SK-N-SH (cell line): ENCODE measurements around the gene ABL2. TPM values are rescaled to one million over a fixed set of nuclear protein-coding genes. Genes with fewer than 3 reads are reported as not detected.
A peak's percentile ranks its signal among the peaks of the same experiment; 100 is the strongest.

Experiments
- CTCF ChIA-PET: fragments of 300-600, 350-600 bp; formaldehyde crosslinking; extraction: SDS; loops from one replicate; lab custom pipeline; 2021; lab: Yijun Ruan, JAX
- POLR2A ChIA-PET: fragments of 350-600 bp; sonication (Branson Sonifier 250); formaldehyde crosslinking; extraction: SDS; loops from one replicate; lab custom pipeline; 2020; ENCODE audit warnings: antibody characterized with exemption, inconsistent platforms; lab: Yijun Ruan, JAX
- DNase-seq: peaks from one replicate; pipeline ENCODE4 v3.0.0; 2012
- H2AFZ ChIP-seq: fragments of 200-600 bp; sonication (generic); 2 replicates; pipeline ENCODE4 v1.8.1; 2016; ENCODE audit warnings: antibody characterized with exemption, mild to moderate bottlenecking, low read depth
- H3F3A ChIP-seq: fragments of 200-600 bp; sonication (generic); replicated peaks from 2 replicates; pipeline ENCODE3; 2016; ENCODE audit warnings: antibody characterized with exemption, mild to moderate bottlenecking; ENCODE audit not compliant: insufficient read depth
- H3K27ac ChIP-seq, 2 experiments: fragments of 200-500 bp in 1 of 2; fragments of 200-600 bp in 1 of 2; sonication (Bioruptor generic) in 1 of 2; sonication (generic), shearing (Covaris generic) in 1 of 2; 2 replicates each; pipeline versions ENCODE4 v1.5.1 to v1.6.1; 2014 to 2016; ENCODE audit warnings: low read depth in 2 of 2, inconsistent platforms in 1 of 2, low read length in 1 of 2, mild to moderate bottlenecking in 1 of 2, mixed read lengths in 1 of 2
- H3K27me3 ChIP-seq: fragments of 200-600 bp; sonication (generic), shearing (Covaris generic); 2 replicates; pipeline ENCODE4 v1.6.1; 2016; ENCODE audit warnings: mixed run types; ENCODE audit not compliant: insufficient read depth
- H3K36me3 ChIP-seq, 2 experiments: fragments of 200-500 bp in 1 of 2; fragments of 200-600 bp in 1 of 2; sonication (Bioruptor generic) in 1 of 2; sonication (generic) in 1 of 2; replicated peaks in 1 of 2; 2 replicates each; pipeline versions ENCODE3 to v1.5.1; 2014 to 2016; ENCODE audit warnings: low read length in 1 of 2, mild to moderate bottlenecking in 1 of 2; ENCODE audit not compliant: insufficient read depth in 2 of 2, control insufficient read depth in 1 of 2
- H3K4me1 ChIP-seq, 2 experiments: fragments of 200-500 bp in 1 of 2; fragments of 200-600 bp in 1 of 2; sonication (Bioruptor generic) in 1 of 2; sonication (generic), shearing (Covaris generic) in 1 of 2; 2 replicates each; pipeline versions ENCODE4 v1.5.1 to v1.6.1; 2014 to 2016; ENCODE audit warnings: low read depth in 1 of 2, low read length in 1 of 2, mixed run types in 1 of 2; ENCODE audit not compliant: insufficient read depth in 2 of 2, control insufficient read depth in 1 of 2
- H3K4me2 ChIP-seq: fragments of 200-600 bp; sonication (generic), shearing (Covaris generic); 2 replicates; pipeline ENCODE4 v1.6.1; 2017; ENCODE audit warnings: mixed run types
- H3K4me3 ChIP-seq, 2 experiments: fragments of 200-500 bp in 1 of 2; fragments of 200-600 bp in 1 of 2; sonication (Bioruptor generic) in 1 of 2; sonication (generic), shearing (Covaris generic) in 1 of 2; 2 replicates each; pipeline versions ENCODE4 v1.5.1 to v1.8.1; 2014 to 2016; ENCODE audit warnings: low read depth in 2 of 2, inconsistent platforms in 1 of 2, low read length in 1 of 2, mild to moderate bottlenecking in 1 of 2, mixed read lengths in 1 of 2, moderate library complexity in 1 of 2
- H3K79me2 ChIP-seq: fragments of 200-600 bp; sonication (generic); 2 replicates; pipeline ENCODE4 v1.8.1; 2017; ENCODE audit warnings: mild to moderate bottlenecking; ENCODE audit not compliant: insufficient read depth
- H3K9ac ChIP-seq: fragments of 200-600 bp; sonication (generic); 2 replicates; pipeline ENCODE4 v1.6.1; 2017; ENCODE audit warnings: mixed run types
- H3K9me2 ChIP-seq: fragments of 200-600 bp; sonication (generic); 2 replicates; pipeline ENCODE4 v1.6.1; 2017; ENCODE audit warnings: mixed run types
- H3K9me3 ChIP-seq: fragments of 200-600 bp; sonication (generic); 2 replicates; pipeline ENCODE4 v1.6.1; 2017; ENCODE audit warnings: mixed run types, mild to moderate bottlenecking, moderate library complexity
- H4K20me1 ChIP-seq: fragments of 200-600 bp; sonication (generic); 2 replicates; pipeline ENCODE4 v1.6.1; 2017; ENCODE audit warnings: mild to moderate bottlenecking, mixed run types; ENCODE audit not compliant: insufficient read depth
- CTCF ChIP-seq: fragments of 200-600 bp; sonication (generic); IDR thresholded peaks from 2 replicates; pipeline ENCODE4 v1.6.1; 2017; ENCODE audit warnings: antibody characterized with exemption, mild to moderate bottlenecking, moderate library complexity
- ELF1 ChIP-seq: IDR thresholded peaks from 2 replicates; pipeline ENCODE4 v1.4.0; 2012
- EP300 ChIP-seq, 2 experiments: IDR thresholded peaks; 2 replicates each; pipeline versions ENCODE4 v1.4.0 to v1.6.1; 2012; ENCODE audit warnings: borderline replicate concordance in 1 of 2, low read depth in 1 of 2, low read length in 1 of 2
- EZH2phosphoT487 ChIP-seq: fragments of 200-600 bp; sonication (generic); IDR thresholded peaks from 2 replicates; pipeline ENCODE4 v1.6.1; 2017; ENCODE audit warnings: low read depth, mixed run types, mild to moderate bottlenecking, antibody characterized with exemption, moderate library complexity, borderline replicate concordance
- FOXM1 ChIP-seq: IDR thresholded peaks from 2 replicates; pipeline ENCODE4 v1.4.0; 2012; ENCODE audit warnings: low read depth, mild to moderate bottlenecking
- GATA2 ChIP-seq: sonication (generic); formaldehyde crosslinking; IDR thresholded peaks from 2 replicates; pipeline ENCODE4 v1.5.0; 2020; ENCODE audit warnings: mild to moderate bottlenecking, missing genetic modification reagents
- JUND ChIP-seq: IDR thresholded peaks from 2 replicates; pipeline ENCODE4 v1.4.0; 2012
- MAX ChIP-seq: IDR thresholded peaks from 2 replicates; pipeline ENCODE4 v1.4.0; 2012; ENCODE audit warnings: low read depth
- MXI1 ChIP-seq: IDR thresholded peaks from 2 replicates; pipeline ENCODE4 v1.6.1; 2012; ENCODE audit warnings: mild to moderate bottlenecking, low read depth, low read length, improper control_type of control experiment
- PBX3 ChIP-seq: IDR thresholded peaks from 2 replicates; pipeline ENCODE4; 2012
- POLR2AphosphoS5 ChIP-seq: IDR thresholded peaks from 2 replicates; pipeline ENCODE4 v1.6.1; 2012; ENCODE audit warnings: low read depth, low read length
- RXRA ChIP-seq: IDR thresholded peaks from 2 replicates; pipeline ENCODE4 v1.4.0; 2012; ENCODE audit warnings: low read depth, mild to moderate bottlenecking, borderline replicate concordance
- SIN3A ChIP-seq: IDR thresholded peaks from 2 replicates; pipeline ENCODE4 v1.6.1; 2012; ENCODE audit warnings: low read depth, mild to moderate bottlenecking, low read length, moderate library complexity, borderline replicate concordance
- SMC3 ChIP-seq: IDR thresholded peaks from 2 replicates; pipeline ENCODE4 v1.6.1; 2012; ENCODE audit warnings: low read depth, low read length, improper control_type of control experiment
- YY1 ChIP-seq: IDR thresholded peaks from 2 replicates; pipeline ENCODE4 v1.4.0; 2012; ENCODE audit warnings: low read depth, mild to moderate bottlenecking
- ZBTB33 ChIP-seq: IDR thresholded peaks from 2 replicates; pipeline ENCODE4 v1.4.0; 2012; ENCODE audit warnings: low read depth, borderline replicate concordance
- WGBS: methylation state at CpG from one replicate; pipeline ENCODE4 v1.1.6; 2017; ENCODE audit warnings: low lambda C conversion rate; 5-methylcytosine and 5-hydroxymethylcytosine counted together
- polyA plus RNA-seq, 3 experiments: library from polyadenylated mRNA; depleted of rRNA; stranded (reverse); fragments of >200 nt; gene quantifications; 2 replicates each; pipeline ENCODE4 v1.2.3, GENCODE V29; 2012

The ABL2 gene
- polyA plus RNA-seq, 1 of the 3 experiments (the other 2 are of a cell fraction): 7.5 TPM

- no peak for TF ChIP-seq CTCF
- TF ChIP-seq FOXM1: no peak
- no peak for TF ChIP-seq EP300 (IDR thresholded peaks at IDR 0.05; ENCODE audit: borderline replicate concordance in 1 of 2, low read depth in 1 of 2, low read length in 1 of 2)
- no peak for TF ChIP-seq JUND
- TF ChIP-seq ZBTB33: no peak
- TF ChIP-seq EZH2phosphoT487: no peak
- TF ChIP-seq POLR2AphosphoS5: peak; percentile 85
- TF ChIP-seq MXI1: peak; percentile 94
Measured at GRCh38 chr1:179081687-179082332, 147.7 kb downstream of the ABL2 start, which contains the start of gene TOR3A (continued).

- CTCF ChIA-PET: interaction anchor here (0.9 to 8.0 kb wide), 11 partner anchors 10 to 781 kb away, joined by 3 to 63 read pairs (median 4); no protein-coding TSS in a partner anchor
- Histone ChIP-seq H3K36me3 (peaks cover 0 to 7% of the 10 kb centered on the region in 2 experiments), H3K27ac (peak overlapping the region; percentile 54 to 73; a peak in 3 of 4 replicates), H3K4me1 (peaks cover 0 to 13% of the 10 kb centered on the region in 2 experiments; a peak in 1 of 4 replicates), H3K9ac (peak overlapping the region; percentile 83; the same call in 1 of the 2 replicates), H3F3A (no peaks in the 10 kb centered on the region), H4K20me1 (no peaks in the 10 kb centered on the region), H3K27me3 (no peaks in the 10 kb centered on the region), H2AFZ (peak overlapping the region; percentile 79; the same call in 1 of the 2 replicates), H3K9me3 (no peaks in the 10 kb centered on the region), H3K9me2 (no peaks in the 10 kb centered on the region), H3K4me3 (peak overlapping the region; percentile 81 to 84), H3K79me2 (peaks cover 26% of the 10 kb centered on the region), H3K4me2 (peak overlapping the region; percentile 97)
- POLR2A ChIA-PET: interaction anchor here (1.0 kb wide), 1 partner anchor 52 kb away, joined by 3 read pairs; no protein-coding TSS in a partner anchor
- DNase-seq: no peak
- WGBS: 78% methylated on average over 18 of the region's 18 CpGs
- TF ChIP-seq RXRA (no peak), EP300 (IDR thresholded peaks at IDR 0.05; ENCODE audit: borderline replicate concordance in 1 of 2, low read depth in 1 of 2, low read length in 1 of 2) (no peak), PBX3 (no peak), GATA2 (no peak), ELF1 (no peak), CTCF (no peak), SMC3 (no peak), EZH2phosphoT487 (no peak), MAX (no peak), JUND (no peak), SIN3A (no peak), ZBTB33 (no peak), YY1 (no peak)
Measured at GRCh38 chr1:179080866-179081686, 148.4 kb downstream of the ABL2 start.
